Stimulated activated CD4-positive, alpha-beta T cell treated with anti-CD3 and anti-CD28 coated beads, Interleukin-2, amount 100 ng/mL, for 24 hours (primary cell): ENCODE results near the gene PDIA5.
A peak's percentile ranks its signal among the peaks of the same experiment; 100 is the strongest.

Experiments
- DNase-seq, 2 donors: peaks; one replicate each; pipeline ENCODE4 v3.0.0-alpha.2; 2020

The PDIA5 gene

GRCh38 chr3:123066896-123067688 lies at the start of gene PDIA5:
Gene PDIA5 (plus strand): TSS chr3:123067025. CDS start chr3:123067165, 140 bp downstream.
- peak; percentile 79 to 89 for DNase-seq

- no peak for DNase-seq
These were observed 48.1 kb upstream of the PDIA5 start for GRCh38 chr3:123018683-123019082.

GRCh38 chr3:123019161-123019560 lies 47.7 kb upstream of the PDIA5 start:
- DNase-seq: no peak

- DNase-seq: no peak
These were observed 47.2 kb upstream of the PDIA5 start for GRCh38 chr3:123019591-123019990.

- no peak for DNase-seq
These were observed 46.1 kb upstream of the PDIA5 start for GRCh38 chr3:123020709-123021108.

GRCh38 chr3:123021388-123021787 lies 45.4 kb upstream of the PDIA5 start:
- no peak for DNase-seq

- no peak for DNase-seq
These were observed 44.8 kb upstream of the PDIA5 start for GRCh38 chr3:123021996-123022510.

- DNase-seq: no peak
These were observed 42.8 kb upstream of the PDIA5 start for GRCh38 chr3:123024056-123024455.

- DNase-seq: peak in 1 of 2 donors; percentile 5
These were observed 40.9 kb upstream of the PDIA5 start for GRCh38 chr3:123025642-123026521.

- peak; percentile 19 to 20 for DNase-seq
These were observed 40.1 kb upstream of the PDIA5 start for GRCh38 chr3:123026565-123027291.

- peak; percentile 19 to 32 for DNase-seq
These were observed 39.3 kb upstream of the PDIA5 start, which contains the start of gene SEMA5B for GRCh38 chr3:123027292-123028232. Gene SEMA5B (minus strand): TSS chr3:123027763. CDS start chr3:122961263, 66,500 bp downstream.

- DNase-seq: peak; percentile 8 to 21
These were observed 38.5 kb upstream of the PDIA5 start for GRCh38 chr3:123028233-123028828.

GRCh38 chr3:123031051-123031450 lies 35.8 kb upstream of the PDIA5 start:
- no peak for DNase-seq

GRCh38 chr3:123032057-123032456 lies 34.8 kb upstream of the PDIA5 start:
- DNase-seq: no peak

GRCh38 chr3:123034120-123034519 lies 32.7 kb upstream of the PDIA5 start:
- DNase-seq: no peak

GRCh38 chr3:123034996-123035395 lies 31.8 kb upstream of the PDIA5 start:
- DNase-seq: no peak

- DNase-seq: no peak
These were observed 30.3 kb upstream of the PDIA5 start for GRCh38 chr3:123036352-123037014.

- no peak for DNase-seq
These were observed 29.8 kb upstream of the PDIA5 start for GRCh38 chr3:123037015-123037375.

- DNase-seq: no peak
These were observed 28.1 kb upstream of the PDIA5 start for GRCh38 chr3:123038751-123039150.

GRCh38 chr3:123039178-123039577 lies 27.6 kb upstream of the PDIA5 start:
- DNase-seq: no peak

- no peak for DNase-seq
These were observed 24.4 kb upstream of the PDIA5 start for GRCh38 chr3:123042413-123042812.
